Measurements from ENCODE around the gene SUSD4. TPM values are rescaled to one million over a fixed set of nuclear protein-coding genes. Genes with fewer than 3 reads are reported as not detected.
A peak's percentile ranks its signal among the peaks of the same experiment; 100 is the strongest.

Gene SUSD4
- total RNA-seq, 1 experiment from 2014 or later, result 2.3 TPM

GRCh38 chr1:223260712-223261111, 103.3 kb downstream of the SUSD4 start:
- no peaks in the 10 kb centered on the region for H3K9me3 Mint-ChIP-seq (ENCODE audit: unreplicated experiment)
- peaks cover 30% of the 10 kb centered on the region for H3K4me1 Mint-ChIP-seq (ENCODE audit: insufficient read depth, unreplicated experiment)
- H3K27ac Mint-ChIP-seq (ENCODE audit: low read depth, unreplicated experiment), result no peak overlapping the region
- POLR2A ChIA-PET, result interaction anchor here (2.0 kb wide), 1 partner anchor 10 kb away, joined by 7 read pairs; no protein-coding TSS in a partner anchor
- intact Hi-C loops (cut with micrococcal nuclease), result no loop called here
- CTCF ChIA-PET, result interaction anchor here (0.6 to 1.8 kb wide), 5 partner anchors 10 to 357 kb away, joined by 3 to 7 read pairs (median 3); no protein-coding TSS in a partner anchor
- BruUV-seq (replicated peaks), result no TSS peak
- H3K27me3 Mint-ChIP-seq (ENCODE audit: insufficient read depth, unreplicated experiment), result no peaks in the 10 kb centered on the region
- no peak overlapping the region for H3K4me3 Mint-ChIP-seq (ENCODE audit: unreplicated experiment)
- DNase-seq (ENCODE audit: unreplicated experiment), result no peak
- TF ChIP-seq CTCF (IDR thresholded peaks at IDR 0.05; ENCODE audit: unreplicated experiment), result no peak
- peaks cover 5% of the 10 kb centered on the region for H3K36me3 Mint-ChIP-seq (ENCODE audit: insufficient read depth, unreplicated experiment)

DNA sequence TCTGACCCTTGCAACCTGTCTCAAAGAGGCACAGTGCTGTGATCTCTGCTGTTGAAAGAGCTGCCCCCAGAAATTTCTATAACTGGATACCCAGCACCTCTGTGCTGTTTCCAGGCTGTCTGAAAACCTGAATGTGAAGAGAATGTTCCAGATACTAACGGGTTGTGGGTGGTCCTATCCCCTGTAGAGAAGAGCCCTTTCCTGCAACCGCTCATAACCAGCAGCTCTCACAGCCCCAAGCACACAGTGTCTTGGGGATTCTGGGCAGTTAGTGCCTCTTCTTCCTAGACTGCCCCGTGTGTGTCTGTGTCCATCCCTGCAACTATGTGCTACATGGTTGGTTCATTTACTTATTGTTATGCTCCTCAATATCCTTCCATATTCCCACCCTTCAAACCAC, 104.5 kb downstream of the SUSD4 start:
- Mint-ChIP-seq H3K9me3 (ENCODE audit: unreplicated experiment) (no peaks in the 10 kb centered on the region), H3K4me3 (ENCODE audit: unreplicated experiment) (no peak overlapping the region), H3K27me3 (ENCODE audit: insufficient read depth, unreplicated experiment) (no peaks in the 10 kb centered on the region), H3K27ac (ENCODE audit: low read depth, unreplicated experiment) (no peak overlapping the region), H3K36me3 (ENCODE audit: insufficient read depth, unreplicated experiment) (peaks cover 5% of the 10 kb centered on the region), H3K4me1 (ENCODE audit: insufficient read depth, unreplicated experiment) (peaks cover 32% of the 10 kb centered on the region)
- intact Hi-C loops (cut with micrococcal nuclease), result loop anchor here (10.0 kb wide), 1 partner anchor 445 kb away; the partner anchor contains the start of gene DISP1
- CTCF ChIA-PET, result interaction anchor here (0.6 to 1.4 kb wide), 3 partner anchors 125 to 438 kb away, joined by 3 to 4 read pairs (median 4); no protein-coding TSS in a partner anchor
- no peak for DNase-seq (ENCODE audit: unreplicated experiment)
- TF ChIP-seq CTCF (IDR thresholded peaks at IDR 0.05; ENCODE audit: unreplicated experiment), result no peak
- no TSS peak for BruUV-seq (replicated peaks)
- POLR2A ChIA-PET, result interaction anchor here (0.7 to 1.5 kb wide), 5 partner anchors 9 to 1196 kb away, joined by 3 to 4 read pairs (median 3); no protein-coding TSS in a partner anchor

DNA sequence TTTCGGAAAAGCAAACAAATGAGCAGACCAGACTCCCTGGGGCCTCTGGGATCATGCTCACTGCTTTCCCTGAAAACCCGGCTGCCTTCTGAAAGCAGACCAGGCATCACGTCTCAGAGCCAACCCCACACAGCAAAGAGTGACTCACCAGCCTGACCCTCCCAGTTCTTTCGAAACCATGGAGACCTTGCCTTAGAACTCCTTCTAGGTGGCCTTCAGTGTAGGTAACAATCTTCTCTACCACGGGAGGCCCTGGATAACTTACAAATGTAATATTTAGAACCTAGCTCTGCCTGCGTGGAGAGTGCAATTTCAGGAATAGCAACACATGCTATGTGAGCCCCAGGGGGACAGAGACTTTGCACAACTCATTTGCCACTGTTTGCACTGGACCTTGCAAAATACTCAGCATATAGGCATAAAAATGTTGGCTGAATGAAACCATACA, 105.2 kb downstream of the SUSD4 start:
- ChIA-PET CTCF (interaction anchor here (0.6 to 5.4 kb wide), 3 partner anchors 124 to 438 kb away, joined by 4 to 55 read pairs (median 4); no protein-coding TSS in a partner anchor), POLR2A (interaction anchor here (0.7 to 1.5 kb wide), 4 partner anchors 9 to 135 kb away, joined by 3 to 4 read pairs (median 3); no protein-coding TSS in a partner anchor)
- no TSS peak for BruUV-seq (replicated peaks)
- peak; percentile 98 for DNase-seq (ENCODE audit: unreplicated experiment)
- Mint-ChIP-seq H3K9me3 (ENCODE audit: unreplicated experiment) (no peaks in the 10 kb centered on the region), H3K4me3 (ENCODE audit: unreplicated experiment) (no peak overlapping the region), H3K27me3 (ENCODE audit: insufficient read depth, unreplicated experiment) (no peaks in the 10 kb centered on the region), H3K27ac (ENCODE audit: low read depth, unreplicated experiment) (no peak overlapping the region), H3K4me1 (ENCODE audit: insufficient read depth, unreplicated experiment) (peaks cover 32% of the 10 kb centered on the region), H3K36me3 (ENCODE audit: insufficient read depth, unreplicated experiment) (peaks cover 5% of the 10 kb centered on the region)
- TF ChIP-seq CTCF (IDR thresholded peaks at IDR 0.05; ENCODE audit: unreplicated experiment), result no peak
- intact Hi-C loops (cut with micrococcal nuclease), result loop anchor here (10.0 kb wide), 1 partner anchor 444 kb away; the partner anchor contains the start of gene DISP1

DNA sequence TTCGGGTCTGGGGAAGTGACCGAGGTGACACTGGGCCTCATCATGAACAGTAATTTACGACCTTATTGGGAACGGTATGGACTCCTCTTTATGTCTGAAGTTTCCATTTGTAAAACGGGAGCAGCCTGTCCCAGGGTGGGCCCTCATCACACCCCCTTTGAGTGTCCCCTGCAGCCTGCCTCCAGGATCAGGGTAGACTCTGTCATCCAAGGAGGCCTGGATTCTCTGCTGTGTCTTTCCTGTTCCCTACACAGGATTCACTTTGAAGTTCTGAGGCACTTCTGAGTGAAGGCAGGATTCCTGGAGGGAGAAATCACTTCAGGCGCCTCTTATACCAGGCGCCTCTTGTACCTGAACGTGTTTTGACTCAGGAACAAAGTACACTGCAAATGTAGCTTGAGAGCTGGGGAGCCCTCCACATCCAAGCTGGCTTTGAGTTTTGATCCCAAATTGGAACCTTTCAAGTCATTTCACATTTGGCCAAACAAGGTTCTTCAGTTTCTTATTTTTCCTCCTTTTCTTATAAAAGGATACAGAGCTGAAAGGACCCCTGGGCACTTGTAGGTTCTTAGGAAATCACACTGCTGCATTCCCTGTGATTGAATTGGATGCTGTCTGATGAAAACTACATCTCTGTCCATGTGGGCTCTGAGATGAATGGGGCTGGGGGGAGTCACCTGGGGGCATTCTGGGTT, 106.0 kb downstream of the SUSD4 start:
- ChIA-PET POLR2A (interaction anchor here (0.8 to 1.5 kb wide), 4 partner anchors 10 to 136 kb away, joined by 3 to 4 read pairs (median 3); no protein-coding TSS in a partner anchor), CTCF (interaction anchor here (0.7 to 5.4 kb wide), 2 partner anchors 123 to 495 kb away, joined by 4 to 55 read pairs; no protein-coding TSS in a partner anchor)
- Mint-ChIP-seq H3K27me3 (ENCODE audit: insufficient read depth, unreplicated experiment) (no peaks in the 10 kb centered on the region), H3K36me3 (ENCODE audit: insufficient read depth, unreplicated experiment) (peaks cover 5% of the 10 kb centered on the region), H3K4me3 (ENCODE audit: unreplicated experiment) (no peak overlapping the region), H3K27ac (ENCODE audit: low read depth, unreplicated experiment) (no peak overlapping the region), H3K9me3 (ENCODE audit: unreplicated experiment) (no peaks in the 10 kb centered on the region), H3K4me1 (ENCODE audit: insufficient read depth, unreplicated experiment) (peaks cover 32% of the 10 kb centered on the region)
- intact Hi-C loops (cut with micrococcal nuclease), result loop anchor here (10.0 kb wide), 1 partner anchor 443 kb away; the partner anchor contains the start of gene DISP1
- no TSS peak for BruUV-seq (replicated peaks)
- no peak for DNase-seq (ENCODE audit: unreplicated experiment)
- no peak for TF ChIP-seq CTCF (IDR thresholded peaks at IDR 0.05; ENCODE audit: unreplicated experiment)
